ENCODE data around the gene PLXNA3.

PLXNA3 gene

DNA sequence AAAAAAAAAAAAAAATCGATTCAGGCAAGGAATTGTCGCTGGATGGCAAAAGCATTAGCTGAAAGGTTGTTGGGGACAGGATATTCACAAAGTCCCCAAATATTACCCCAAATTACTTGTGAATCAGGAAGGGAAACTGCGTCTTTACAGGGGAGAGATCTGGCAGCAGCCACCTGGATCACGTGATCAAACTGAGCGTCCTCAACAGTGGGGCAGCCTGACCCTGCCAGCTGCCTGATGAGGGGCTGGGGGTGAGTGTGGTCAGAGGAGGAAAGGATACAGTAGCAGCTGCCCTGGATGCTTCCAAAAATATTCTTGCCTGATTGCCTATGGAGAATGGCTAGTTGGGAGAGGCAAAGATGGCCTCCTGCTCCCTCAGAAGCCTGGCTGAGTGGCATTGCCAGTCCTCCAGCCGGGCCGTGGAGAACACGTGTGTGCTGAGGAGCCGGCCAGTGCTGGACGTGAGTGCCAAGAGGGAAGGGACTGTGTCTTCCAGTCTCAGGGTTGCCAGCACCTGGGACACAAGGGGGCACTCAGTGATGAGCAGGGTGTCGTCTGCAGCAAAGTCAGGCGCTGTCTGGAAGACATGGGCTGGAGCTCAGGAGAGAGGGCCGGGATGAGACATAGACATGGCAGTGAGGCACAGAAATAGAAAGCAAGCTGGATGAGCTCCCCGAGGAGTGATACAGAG lies 24.0 kb downstream of the PLXNA3 start:
- TF ChIP-seq, protein P1, sequence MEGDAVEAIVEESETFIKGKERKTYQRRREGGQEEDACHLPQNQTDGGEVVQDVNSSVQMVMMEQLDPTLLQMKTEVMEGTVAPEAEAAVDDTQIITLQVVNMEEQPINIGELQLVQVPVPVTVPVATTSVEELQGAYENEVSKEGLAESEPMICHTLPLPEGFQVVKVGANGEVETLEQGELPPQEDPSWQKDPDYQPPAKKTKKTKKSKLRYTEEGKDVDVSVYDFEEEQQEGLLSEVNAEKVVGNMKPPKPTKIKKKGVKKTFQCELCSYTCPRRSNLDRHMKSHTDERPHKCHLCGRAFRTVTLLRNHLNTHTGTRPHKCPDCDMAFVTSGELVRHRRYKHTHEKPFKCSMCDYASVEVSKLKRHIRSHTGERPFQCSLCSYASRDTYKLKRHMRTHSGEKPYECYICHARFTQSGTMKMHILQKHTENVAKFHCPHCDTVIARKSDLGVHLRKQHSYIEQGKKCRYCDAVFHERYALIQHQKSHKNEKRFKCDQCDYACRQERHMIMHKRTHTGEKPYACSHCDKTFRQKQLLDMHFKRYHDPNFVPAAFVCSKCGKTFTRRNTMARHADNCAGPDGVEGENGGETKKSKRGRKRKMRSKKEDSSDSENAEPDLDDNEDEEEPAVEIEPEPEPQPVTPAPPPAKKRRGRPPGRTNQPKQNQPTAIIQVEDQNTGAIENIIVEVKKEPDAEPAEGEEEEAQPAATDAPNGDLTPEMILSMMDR (IDR thresholded peaks at IDR 0.05; ENCODE audit: extremely low read depth, missing control alignments) = no peak
- DNase-seq (ENCODE audit: low spot score) = no peak

DNA sequence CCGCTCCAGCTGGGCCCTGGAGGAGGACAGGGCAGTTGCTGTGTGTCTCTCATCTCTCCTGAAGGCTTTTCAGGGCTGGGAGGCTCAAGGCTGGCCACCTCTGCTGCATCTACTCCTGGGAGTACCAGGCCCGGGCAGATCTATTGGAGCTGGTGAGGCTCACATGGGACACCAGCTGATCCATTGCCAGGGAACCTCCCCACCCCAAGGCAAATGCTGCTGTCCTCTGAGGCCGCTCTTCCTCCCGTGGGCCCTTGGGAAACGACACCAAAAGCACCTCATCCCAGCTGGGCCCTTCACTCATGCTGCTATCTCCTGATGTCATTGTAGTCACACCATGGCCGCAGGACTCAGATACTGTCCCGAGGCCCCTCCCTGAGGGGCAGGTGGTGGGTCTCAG lies 24.7 kb downstream of the PLXNA3 start:
- no peak for DNase-seq (ENCODE audit: low spot score)
- TF ChIP-seq, protein P1 (IDR thresholded peaks at IDR 0.05; ENCODE audit: extremely low read depth, missing control alignments) = no peak

DNA sequence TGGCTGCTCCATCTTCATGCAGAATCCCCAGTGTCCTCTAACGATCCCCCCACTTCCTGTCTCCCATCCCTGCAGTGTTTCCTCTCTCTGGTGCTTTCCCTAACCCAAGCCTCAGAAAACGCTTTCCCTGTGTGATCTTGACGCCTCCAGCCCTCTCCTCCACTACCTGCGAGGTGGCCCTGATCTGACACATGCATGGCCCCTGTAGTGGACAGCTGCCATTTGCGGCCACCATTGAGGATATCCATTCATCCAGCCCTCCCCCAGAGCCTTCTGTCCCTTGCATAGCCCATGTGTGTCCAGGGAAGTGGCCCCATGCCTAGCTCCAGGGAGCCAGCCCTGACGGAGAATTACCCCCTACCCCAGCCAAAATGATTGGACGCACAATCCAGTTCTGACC lies 25.2 kb downstream of the PLXNA3 start:
- no peak for DNase-seq (ENCODE audit: low spot score)
- TF ChIP-seq, protein P1 (IDR thresholded peaks at IDR 0.05; ENCODE audit: extremely low read depth, missing control alignments) = no peak

DNA sequence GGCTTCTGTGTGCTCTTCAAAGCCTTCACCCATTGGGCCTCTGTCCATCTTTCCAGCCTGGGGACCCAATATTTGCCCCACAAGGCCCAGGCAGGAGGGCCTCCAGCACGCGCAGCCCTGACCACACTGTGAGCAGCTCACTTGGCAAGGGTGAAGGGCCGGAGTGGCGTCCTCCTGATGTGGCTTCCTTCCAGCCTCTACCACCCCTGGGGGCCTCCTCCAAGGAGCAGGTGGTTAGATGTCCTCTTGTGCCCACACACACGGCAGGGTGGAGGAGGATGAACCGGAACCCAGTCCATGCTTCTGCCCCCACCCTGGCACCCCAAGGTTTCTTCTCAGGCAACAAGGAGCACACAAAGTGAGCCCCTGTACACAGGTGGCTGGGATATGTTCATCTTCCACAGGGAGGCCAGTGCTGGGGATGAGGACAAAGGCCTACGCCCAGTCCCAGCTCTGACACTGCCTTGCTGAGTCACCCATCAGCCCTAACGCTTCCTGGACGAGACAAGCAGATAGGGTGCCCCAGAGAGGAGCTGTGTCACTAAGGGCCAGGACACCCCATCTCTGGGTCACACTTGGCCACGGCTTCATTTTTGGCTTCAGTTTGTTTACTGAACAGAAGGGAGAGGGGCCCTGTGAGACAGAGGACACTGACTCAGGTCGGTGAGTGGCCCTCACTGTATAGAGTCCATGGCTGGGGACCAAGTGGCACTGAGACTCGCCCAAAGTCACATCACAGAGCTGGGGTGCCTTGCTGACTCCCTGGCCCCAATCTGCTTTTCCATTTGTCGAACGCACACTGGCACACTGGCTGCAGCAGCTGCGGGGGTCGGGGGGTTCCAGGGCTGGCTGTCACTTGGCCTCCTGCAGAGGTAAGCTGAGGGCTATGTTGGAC lies 26.4 kb downstream of the PLXNA3 start:
- no peak for DNase-seq (ENCODE audit: low spot score)
- TF ChIP-seq, protein P1 (IDR thresholded peaks at IDR 0.05; ENCODE audit: extremely low read depth, missing control alignments) = no peak

DNA sequence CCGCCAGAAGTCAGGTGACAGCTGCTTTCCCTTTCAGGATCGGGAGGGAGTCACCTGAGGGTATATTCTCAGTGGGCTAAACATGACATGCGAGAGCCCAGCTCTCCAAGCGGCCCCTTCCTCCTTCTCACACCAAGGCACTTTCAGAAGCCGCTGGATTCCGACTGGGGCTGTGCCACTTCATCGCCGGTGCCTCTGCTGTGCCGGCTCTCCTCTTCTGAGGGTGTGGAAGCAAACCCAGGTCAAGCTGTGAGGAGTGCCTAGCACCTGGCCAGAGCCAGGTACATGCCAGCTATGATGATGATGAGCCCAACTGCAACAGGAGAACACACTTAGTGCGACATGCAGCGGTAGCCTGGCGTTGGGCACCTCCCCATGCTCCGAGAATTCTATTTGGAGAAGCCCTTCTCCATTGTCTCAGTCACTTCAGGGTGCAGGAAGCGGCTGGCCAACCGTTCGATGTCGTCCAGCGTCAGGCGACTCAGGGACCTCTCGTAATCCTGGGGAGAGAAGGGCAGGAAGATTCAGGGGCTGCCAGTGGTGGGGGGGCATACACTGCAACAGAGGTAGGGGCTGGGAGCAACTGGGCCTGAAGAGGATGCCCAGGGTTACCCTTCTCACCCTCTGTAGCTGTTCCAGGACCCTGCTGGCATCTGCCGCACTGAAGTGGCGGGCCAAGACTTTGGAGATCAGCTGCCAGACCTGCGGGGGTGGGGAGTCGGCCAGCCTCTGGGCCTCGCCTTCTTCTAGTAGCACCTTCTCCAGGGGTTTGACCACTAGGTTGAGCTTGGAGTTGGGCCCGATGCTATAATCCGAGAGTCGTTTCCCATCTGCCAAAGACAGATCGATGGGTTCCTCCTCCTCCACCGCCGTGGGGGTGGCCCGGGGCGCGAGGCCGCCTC lies 27.3 kb downstream of the PLXNA3 start:
- TF ChIP-seq, protein P1 (IDR thresholded peaks at IDR 0.05; ENCODE audit: extremely low read depth, missing control alignments) = no peak
- DNase-seq (ENCODE audit: low spot score) = no peak

DNA sequence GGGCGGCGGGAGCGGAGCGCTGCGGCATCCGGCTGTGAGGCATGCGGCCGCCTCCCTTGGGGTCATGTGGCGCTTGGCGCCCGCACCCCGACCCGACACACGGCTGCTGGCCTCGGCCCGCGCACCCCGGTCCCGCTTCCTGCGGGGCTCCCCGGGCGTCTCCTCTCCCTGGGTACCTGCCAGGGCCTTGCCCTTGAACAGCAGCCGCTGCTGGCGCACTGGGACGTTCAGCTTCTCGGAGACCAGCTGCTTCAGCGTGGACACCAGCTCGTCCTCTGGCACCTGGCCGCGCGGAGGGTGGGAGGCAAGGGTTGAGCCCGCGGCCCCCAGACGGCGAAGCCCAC lies 27.9 kb downstream of the PLXNA3 start:
- DNase-seq (ENCODE audit: low spot score) = no peak

More for the DNA sequence above, 27.9 kb downstream of the PLXNA3 start:
- TF ChIP-seq, protein P1 (IDR thresholded peaks at IDR 0.05; ENCODE audit: extremely low read depth, missing control alignments) = no peak

All from GM20000 (cell line).